ENCODE measurements around the gene FKBP15. TPM values are rescaled to one million over a fixed set of nuclear protein-coding genes. Genes with fewer than 3 reads are reported as not detected.

Gene FKBP15
- total and polyA plus RNA-seq, 2 of the 8 experiments (the other 6 are each of a cell fraction or from before 2014, with no cell fraction given) = 9.9 to 13.8 TPM

GRCh38 chr9:113219186-113219936, 1.7 kb downstream of the FKBP15 start:
- Histone ChIP-seq H3K4me3 (ENCODE audit: extremely low read depth in 1 of 4, insufficient read depth in 2 of 4, low read depth in 3 of 4, low read length in 4 of 4) (peak overlapping the region in 1 of 4 experiments; percentile 93; a peak in 2 of 8 replicates), H3K79me2 (ENCODE audit: control insufficient read depth in 1 of 2, insufficient read depth in 2 of 2, low read length in 2 of 2) (peaks cover 6 to 48% of the 10 kb centered on the region in 2 experiments), H2BK20ac (ENCODE audit: low read length) (no peak overlapping the region), H3K18ac (ENCODE audit: extremely low read depth, low read length) (no peak overlapping the region), H3K4ac (replicated peaks; ENCODE audit: insufficient read length, low read depth, low read length) (no peak overlapping the region), H2BK120ac (replicated peaks; ENCODE audit: low read depth, low read length) (no peak overlapping the region), H3K27ac (ENCODE audit: low read depth, low read length) (no peak overlapping the region), H4K20me1 (replicated peaks in 1 of 2; ENCODE audit: control insufficient read depth in 1 of 2, insufficient read depth in 2 of 2, low read length in 2 of 2) (peaks cover 0 to 2% of the 10 kb centered on the region in 2 experiments), H2AK5ac (ENCODE audit: low read depth, low read length) (no peak overlapping the region), H3K79me1 (ENCODE audit: low read depth, low read length) (peaks cover 6% of the 10 kb centered on the region; the same call in 1 of the 2 replicates), H3K14ac (ENCODE audit: insufficient read length) (no peak overlapping the region), H3K4me2 (ENCODE audit: insufficient read depth in 1 of 2, low read depth in 2 of 2, low read length in 2 of 2) (peak overlapping the region in 1 of 2 experiments; percentile 99; a peak in 1 of 4 replicates), H2BK15ac (ENCODE audit: low read length) (no peak overlapping the region), H3K36me3 (ENCODE audit: control insufficient read depth in 2 of 4, insufficient read depth in 4 of 4, low read length in 3 of 4) (no peaks in the 10 kb centered on the region; a peak in 1 of 8 replicates), H2BK12ac (ENCODE audit: low read depth, low read length) (no peak overlapping the region), H3K9ac (replicated peaks in 1 of 4; ENCODE audit: extremely low read depth in 1 of 4, low read depth in 3 of 4, low read length in 3 of 4) (no peak overlapping the region), H3K23ac (ENCODE audit: insufficient read length) (no peak overlapping the region), H3K4me1 (replicated peaks in 1 of 4; ENCODE audit: control insufficient read depth in 3 of 4, insufficient read depth in 4 of 4, low read length in 3 of 4) (peaks cover 0 to 10% (median 1%) of the 10 kb centered on the region in 4 experiments; a peak in 4 of 7 replicates), H3K56ac (replicated peaks; ENCODE audit: insufficient read length, low read depth, low read length) (no peak overlapping the region), H4K5ac (ENCODE audit: insufficient read length, low read depth, low read length) (no peak overlapping the region), H3K9me3 (ENCODE audit: insufficient read depth in 2 of 2, low read depth in 1 of 2, low read length in 1 of 2) (no peaks in the 10 kb centered on the region), H2AFZ (ENCODE audit: low read length) (no peak overlapping the region), H3K23me2 (ENCODE audit: low read depth, low read length) (peaks cover 10% of the 10 kb centered on the region), H4K91ac (replicated peaks; ENCODE audit: insufficient read length, low read length) (no peak overlapping the region), H2BK5ac (ENCODE audit: low read depth, low read length) (no peak overlapping the region), H4K8ac (ENCODE audit: extremely low read depth, insufficient read depth, low read length) (no peak overlapping the region), H3K27me3 (replicated peaks in 1 of 4; ENCODE audit: control insufficient read depth in 3 of 4, extremely low read depth in 1 of 4, insufficient read depth in 3 of 4, low read length in 3 of 4) (no peaks in the 10 kb centered on the region)
- FAIRE-seq = no peak
- ChIA-PET POLR2A (ENCODE audit: partially characterized antibody) (interaction anchor here (2.9 kb wide), 1 partner anchor 55 kb away, joined by 10 read pairs; the partner anchor contains the start of genes CDC26 and PRPF4), CTCF (ENCODE audit: partially characterized antibody) (interaction anchor here (0.8 to 3.1 kb wide), 4 partner anchors 20 to 99 kb away, joined by 3 to 17 read pairs (median 5); partner anchors contain the start of genes CDC26, PRPF4 and SLC31A2)
- DNase-seq (ENCODE audit: low read depth in 1 of 2, low spot score in 2 of 2) = no peak
- 79% methylated on average over 3 of the region's 3 CpGs; no CpG with 5 or more reads in 1 of the 2 experiments for WGBS, 2 experiments (ENCODE audit: extremely low coverage in 1 of 2, insufficient coverage in 1 of 2, insufficient read length in 1 of 2, insufficient replicate concordance in 2 of 2, low coverage in 1 of 2, low lambda C conversion rate in 2 of 2, missing lambda C conversion rate in 1 of 2)
- TF ChIP-seq POLR2AphosphoS5 (IDR thresholded peaks at IDR 0.05; ENCODE audit: low read depth, low read length) = no peak
- TF ChIP-seq POU5F1 (IDR thresholded peaks at IDR 0.05; ENCODE audit: low read depth, low read length) = no peak
- no peak for TF ChIP-seq TBP (IDR thresholded peaks at IDR 0.05; ENCODE audit: low read depth, low read length)
- no peak for TF ChIP-seq RNF2 (IDR thresholded peaks at IDR 0.05; ENCODE audit: borderline replicate concordance, low read depth, low read length, missing control alignments, poor library complexity, severe bottlenecking)
- TF ChIP-seq FOSL1 (IDR thresholded peaks at IDR 0.05; ENCODE audit: insufficient read depth, low read depth, low read length) = no peak
- no peak for TF ChIP-seq ATF2 (IDR thresholded peaks at IDR 0.05; ENCODE audit: low read length)
- no peak for TF ChIP-seq TEAD4 (IDR thresholded peaks at IDR 0.05; ENCODE audit: low read depth, low read length)
- TF ChIP-seq CTBP2 (IDR thresholded peaks at IDR 0.05; ENCODE audit: borderline replicate concordance, insufficient read depth, insufficient read length, low read length) = no peak
- TF ChIP-seq CHD2 (IDR thresholded peaks at IDR 0.05; ENCODE audit: low read length) = no peak

Measured in H1 (cell line).